ACC112 (cell line): ENCODE results near the gene RBM14.

Source experiments
- H2AFZ ChIP-seq: fragments of 200-600 bp; sonication (generic); one replicate; pipeline ENCODE4 v1.6.0; 2017; ENCODE audit warnings: antibody characterized with exemption, low read length; ENCODE audit not compliant: unreplicated experiment
- H3K27ac ChIP-seq: fragments of 200-600 bp; sonication (generic); 2 replicates; pipeline ENCODE4 v1.5.1; 2014; ENCODE audit warnings: low read depth, mild to moderate bottlenecking, antibody characterized with exemption, low read length, moderate library complexity
- H3K27me3 ChIP-seq: fragments of 200-600 bp; sonication (generic); 2 replicates; pipeline ENCODE4 v1.6.1; 2014; ENCODE audit warnings: mild to moderate bottlenecking, antibody characterized with exemption, low read length, moderate library complexity, mixed read lengths; ENCODE audit not compliant: insufficient read depth
- H3K36me3 ChIP-seq: fragments of 200-600 bp; sonication (generic); 2 replicates; pipeline ENCODE4 v1.6.1; 2016; ENCODE audit warnings: mild to moderate bottlenecking, antibody characterized with exemption, low read length, moderate library complexity, mixed read lengths; ENCODE audit not compliant: insufficient read depth
- H3K4me1 ChIP-seq: fragments of 200-600 bp; sonication (generic); one replicate; pipeline ENCODE4 v1.6.1; 2016; ENCODE audit warnings: low read length, mixed read lengths; ENCODE audit not compliant: insufficient read depth, unreplicated experiment, control insufficient read depth
- H3K4me3 ChIP-seq: fragments of 200-600 bp; sonication (generic); 2 replicates; pipeline ENCODE4 v1.5.1; 2014; ENCODE audit warnings: mild to moderate bottlenecking, low read depth, low read length
- H3K79me2 ChIP-seq: fragments of 200-600 bp; sonication (generic); one replicate; pipeline ENCODE4 v1.6.0; 2016; ENCODE audit warnings: low read length; ENCODE audit not compliant: control insufficient read depth, unreplicated experiment, insufficient read depth

The RBM14 gene

DNA sequence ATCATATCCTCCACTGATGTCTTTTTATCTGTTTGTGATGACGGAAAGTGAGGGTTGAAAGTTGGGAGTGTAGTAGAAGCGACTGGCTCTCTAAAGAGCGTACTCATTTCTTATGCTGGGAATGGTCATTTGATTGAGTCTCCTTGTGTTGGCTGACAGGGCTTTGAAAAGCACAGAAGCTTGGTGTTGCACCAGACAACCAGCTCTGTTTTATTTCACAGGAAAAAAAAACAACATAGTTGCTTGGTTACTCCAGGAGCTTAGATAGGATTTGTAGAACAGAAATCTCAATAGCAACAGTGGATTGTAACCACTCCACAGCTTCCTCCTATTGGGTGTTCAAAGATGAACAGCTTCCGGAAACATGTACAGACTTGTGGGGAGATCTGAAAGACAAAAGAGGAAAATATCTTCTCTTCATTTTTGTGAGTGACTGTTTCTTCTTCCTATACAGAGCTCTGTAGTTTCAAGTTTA lies 2.7 kb downstream of the RBM14 start:
- Histone ChIP-seq H3K4me1 (peaks cover 17% of the 10 kb centered on the region), H3K36me3 (peaks cover 29% of the 10 kb centered on the region; the same call in 1 of the 2 replicates)

DNA sequence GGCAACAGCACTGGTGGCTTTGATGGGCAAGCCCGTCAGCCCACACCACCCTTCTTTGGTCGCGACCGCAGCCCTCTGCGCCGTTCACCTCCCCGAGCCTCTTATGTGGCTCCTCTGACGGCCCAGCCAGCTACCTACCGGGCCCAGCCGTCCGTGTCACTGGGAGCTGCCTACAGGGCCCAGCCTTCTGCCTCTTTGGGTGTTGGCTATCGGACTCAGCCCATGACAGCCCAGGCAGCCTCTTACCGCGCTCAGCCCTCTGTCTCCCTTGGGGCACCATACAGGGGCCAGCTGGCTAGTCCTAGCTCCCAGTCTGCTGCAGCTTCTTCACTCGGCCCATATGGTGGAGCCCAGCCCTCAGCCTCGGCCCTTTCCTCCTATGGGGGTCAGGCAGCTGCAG lies 8.0 kb downstream of the RBM14 start:
- no peak overlapping the region for H2AFZ ChIP-seq
- no peak overlapping the region for H3K27ac ChIP-seq
- H3K4me1 ChIP-seq, result peaks cover 17% of the 10 kb centered on the region
- H3K36me3 ChIP-seq, result peaks cover 59% of the 10 kb centered on the region
- H3K4me3 ChIP-seq, result no peak overlapping the region
- peaks cover 98% of the 10 kb centered on the region for H3K79me2 ChIP-seq
- no peaks in the 10 kb centered on the region for H3K27me3 ChIP-seq

More for the DNA sequence above, 2.7 kb downstream of the RBM14 start:
- Histone ChIP-seq H2AFZ (no peak overlapping the region), H3K27ac (peak overlapping the region; percentile 48), H3K4me3 (peak overlapping the region; percentile 97), H3K27me3 (no peaks in the 10 kb centered on the region), H3K79me2 (peaks cover 82% of the 10 kb centered on the region)

DNA sequence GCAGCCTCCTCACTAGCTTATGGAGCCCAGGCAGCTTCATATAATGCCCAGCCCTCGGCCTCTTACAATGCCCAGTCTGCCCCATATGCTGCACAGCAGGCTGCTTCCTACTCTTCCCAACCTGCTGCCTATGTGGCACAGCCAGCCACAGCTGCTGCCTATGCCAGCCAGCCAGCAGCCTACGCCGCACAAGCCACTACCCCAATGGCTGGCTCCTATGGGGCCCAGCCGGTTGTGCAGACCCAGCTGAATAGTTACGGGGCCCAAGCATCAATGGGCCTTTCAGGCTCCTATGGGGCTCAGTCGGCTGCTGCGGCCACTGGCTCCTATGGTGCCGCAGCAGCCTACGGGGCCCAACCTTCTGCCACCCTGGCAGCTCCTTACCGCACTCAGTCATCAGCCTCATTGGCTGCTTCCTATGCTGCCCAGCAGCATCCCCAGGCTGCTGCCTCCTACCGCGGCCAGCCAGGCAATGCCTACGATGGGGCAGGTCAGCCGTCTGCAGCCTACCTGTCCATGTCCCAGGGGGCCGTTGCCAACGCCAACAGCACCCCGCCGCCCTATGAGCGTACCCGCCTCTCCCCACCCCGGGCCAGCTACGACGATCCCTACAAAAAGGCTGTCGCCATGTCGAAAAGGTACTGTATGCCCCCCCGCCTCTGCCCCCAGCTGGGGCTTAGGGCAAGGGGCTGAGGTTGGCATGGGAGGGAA lies 8.8 kb downstream of the RBM14 start:
- peaks cover 62% of the 10 kb centered on the region for H3K36me3 ChIP-seq
- H3K27ac ChIP-seq, result no peak overlapping the region
- no peak overlapping the region for H3K4me3 ChIP-seq
- no peak overlapping the region for H2AFZ ChIP-seq
- no peaks in the 10 kb centered on the region for H3K27me3 ChIP-seq
- peaks cover 14% of the 10 kb centered on the region for H3K4me1 ChIP-seq
- H3K79me2 ChIP-seq, result peaks cover 100% of the 10 kb centered on the region

DNA sequence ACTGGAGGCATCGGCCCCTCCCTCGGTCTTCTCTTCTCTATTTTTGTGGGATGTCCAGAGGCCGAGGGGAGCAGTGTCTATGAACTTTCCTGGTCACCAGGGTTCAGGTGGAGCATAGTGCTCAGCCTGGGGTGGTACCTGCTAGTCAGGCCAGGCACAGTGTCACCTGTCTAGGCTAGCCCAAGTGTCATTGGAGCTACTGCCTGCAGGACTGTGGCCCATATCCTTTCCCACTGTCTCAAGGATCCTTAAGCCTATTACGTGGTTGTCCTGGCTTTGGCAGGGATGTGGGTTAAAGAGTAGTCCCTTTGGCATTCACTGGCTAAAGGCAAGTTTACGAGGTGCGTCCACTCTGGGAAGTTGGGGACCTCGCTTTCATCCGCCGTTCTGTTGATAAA lies 9.3 kb downstream of the RBM14 start:
- H3K4me1 ChIP-seq, result peaks cover 14% of the 10 kb centered on the region
- H3K79me2 ChIP-seq, result peaks cover 99% of the 10 kb centered on the region
- H2AFZ ChIP-seq, result no peak overlapping the region
- no peak overlapping the region for H3K27ac ChIP-seq
- no peaks in the 10 kb centered on the region for H3K27me3 ChIP-seq
- H3K4me3 ChIP-seq, result no peak overlapping the region
- H3K36me3 ChIP-seq, result peaks cover 64% of the 10 kb centered on the region

DNA sequence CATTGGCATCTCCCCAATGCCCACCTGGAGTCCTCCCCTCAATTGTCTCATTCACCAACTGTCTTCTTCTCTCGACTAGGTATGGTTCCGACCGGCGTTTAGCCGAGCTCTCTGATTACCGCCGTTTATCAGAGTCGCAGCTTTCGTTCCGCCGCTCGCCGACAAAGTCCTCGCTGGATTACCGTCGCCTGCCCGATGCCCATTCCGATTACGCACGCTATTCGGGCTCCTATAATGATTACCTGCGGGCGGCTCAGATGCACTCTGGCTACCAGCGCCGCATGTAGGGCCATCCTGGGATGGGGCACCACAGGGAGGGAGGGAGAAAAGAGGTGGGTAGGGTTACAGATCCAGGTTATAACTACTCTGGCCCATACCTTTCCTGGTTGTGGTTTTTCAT lies 10.0 kb downstream of the RBM14 start:
- H2AFZ ChIP-seq, result no peak overlapping the region
- H3K79me2 ChIP-seq, result peaks cover 97% of the 10 kb centered on the region
- no peak overlapping the region for H3K27ac ChIP-seq
- H3K4me1 ChIP-seq, result peaks cover 11% of the 10 kb centered on the region
- peaks cover 64% of the 10 kb centered on the region for H3K36me3 ChIP-seq
- H3K27me3 ChIP-seq, result no peaks in the 10 kb centered on the region
- H3K4me3 ChIP-seq, result no peak overlapping the region

DNA sequence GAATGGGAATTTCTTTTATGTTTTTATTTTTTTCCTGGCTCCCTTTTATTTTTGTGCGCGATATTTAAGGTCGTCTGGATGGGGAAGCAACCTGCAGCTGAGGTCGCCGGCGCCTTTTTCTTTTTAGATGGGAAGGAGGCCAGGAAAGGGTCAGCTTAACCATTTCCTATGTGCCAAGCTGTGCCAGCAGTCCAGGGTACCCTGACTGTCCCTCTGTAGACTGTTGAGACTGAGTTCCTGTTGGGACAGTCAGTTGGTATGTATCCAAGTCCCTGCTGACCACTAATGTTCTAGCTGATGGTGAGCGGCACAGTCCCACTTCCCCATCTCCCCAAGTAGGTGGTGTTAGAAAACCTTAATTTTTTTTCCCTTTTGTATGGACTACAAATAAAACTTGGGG lies 10.5 kb downstream of the RBM14 start:
- Histone ChIP-seq H3K4me1 (peaks cover 11% of the 10 kb centered on the region), H3K27ac (no peak overlapping the region), H3K79me2 (peaks cover 97% of the 10 kb centered on the region), H3K36me3 (peaks cover 67% of the 10 kb centered on the region), H2AFZ (no peak overlapping the region), H3K27me3 (no peaks in the 10 kb centered on the region), H3K4me3 (no peak overlapping the region)

DNA sequence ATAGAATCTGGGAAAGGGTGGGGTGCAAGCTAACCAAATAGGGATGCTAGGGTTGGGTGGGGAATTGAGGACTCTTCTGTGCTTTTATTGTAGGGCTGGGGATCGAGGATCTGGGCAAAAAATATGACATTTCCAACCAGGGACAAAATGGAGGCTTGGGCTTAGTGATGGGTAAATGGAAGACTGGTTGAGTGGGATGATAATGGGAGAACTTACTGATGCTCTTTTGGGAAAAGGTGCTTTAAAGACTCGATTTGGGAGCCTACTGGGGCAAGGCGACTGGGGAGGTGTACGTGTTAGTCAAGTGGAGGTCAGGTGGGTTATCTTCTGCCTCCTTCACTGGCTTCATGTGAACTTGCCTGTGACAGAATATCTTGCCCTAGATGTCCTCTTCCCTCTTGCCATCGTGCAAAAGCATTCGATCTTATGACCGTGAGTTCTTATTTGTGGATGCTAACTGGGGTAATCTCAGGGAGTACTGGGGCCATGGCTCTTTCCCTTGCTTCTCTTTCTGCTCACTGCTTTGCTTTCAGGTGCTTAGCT lies 11.7 kb downstream of the RBM14 start:
- no peak overlapping the region for H2AFZ ChIP-seq
- no peaks in the 10 kb centered on the region for H3K27me3 ChIP-seq
- no peak overlapping the region for H3K27ac ChIP-seq
- H3K79me2 ChIP-seq, result peaks cover 96% of the 10 kb centered on the region
- peaks cover 63% of the 10 kb centered on the region for H3K36me3 ChIP-seq
- peaks cover 4% of the 10 kb centered on the region for H3K4me1 ChIP-seq
- no peak overlapping the region for H3K4me3 ChIP-seq

DNA sequence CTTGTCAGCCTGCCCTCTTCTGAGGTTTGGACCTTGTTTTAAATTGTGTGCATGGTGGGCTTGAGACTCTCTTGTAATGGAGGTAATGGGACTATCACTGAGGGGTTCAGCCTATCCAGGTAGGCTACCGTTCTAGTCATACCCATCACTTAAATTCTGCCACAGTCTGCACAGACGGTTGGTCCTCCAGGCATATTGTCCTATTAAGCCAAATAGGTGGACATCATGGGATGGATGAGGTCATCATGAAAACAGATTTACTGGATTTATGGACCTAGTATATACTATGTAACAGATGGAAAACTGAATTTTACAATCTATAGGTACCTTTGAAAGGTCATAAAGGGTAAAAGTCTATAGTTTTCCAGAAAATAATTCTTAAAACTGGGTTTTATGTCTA lies 12.9 kb downstream of the RBM14 start:
- Histone ChIP-seq H3K4me3 (no peak overlapping the region), H3K79me2 (peaks cover 92% of the 10 kb centered on the region), H3K4me1 (no peaks in the 10 kb centered on the region), H3K27ac (no peak overlapping the region), H2AFZ (no peak overlapping the region), H3K27me3 (no peaks in the 10 kb centered on the region), H3K36me3 (peaks cover 52% of the 10 kb centered on the region)

DNA sequence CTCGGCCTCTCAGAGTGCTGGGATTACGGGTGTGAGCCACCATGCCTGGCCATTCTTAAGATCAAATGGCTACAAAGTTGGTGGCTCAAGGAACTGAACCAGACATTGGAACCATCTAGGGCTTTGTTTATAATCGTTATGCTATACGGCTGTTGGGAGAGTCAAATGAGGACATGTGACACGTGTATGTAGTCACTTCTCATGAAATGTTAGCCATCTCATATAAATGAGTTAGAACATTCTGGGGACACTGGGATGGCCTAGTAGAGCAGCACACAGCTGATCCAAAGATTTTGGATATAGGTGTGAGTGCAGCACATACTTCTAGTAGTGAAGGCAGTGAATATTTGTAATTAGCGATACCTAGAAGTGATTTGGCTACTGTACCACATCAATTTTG lies 15.5 kb downstream of the RBM14 start:
- H3K4me1 ChIP-seq, result no peaks in the 10 kb centered on the region
- peaks cover 40% of the 10 kb centered on the region for H3K36me3 ChIP-seq
- no peaks in the 10 kb centered on the region for H3K27me3 ChIP-seq
- peaks cover 85% of the 10 kb centered on the region for H3K79me2 ChIP-seq
- no peak overlapping the region for H3K4me3 ChIP-seq
- no peak overlapping the region for H2AFZ ChIP-seq
- H3K27ac ChIP-seq, result no peak overlapping the region

DNA sequence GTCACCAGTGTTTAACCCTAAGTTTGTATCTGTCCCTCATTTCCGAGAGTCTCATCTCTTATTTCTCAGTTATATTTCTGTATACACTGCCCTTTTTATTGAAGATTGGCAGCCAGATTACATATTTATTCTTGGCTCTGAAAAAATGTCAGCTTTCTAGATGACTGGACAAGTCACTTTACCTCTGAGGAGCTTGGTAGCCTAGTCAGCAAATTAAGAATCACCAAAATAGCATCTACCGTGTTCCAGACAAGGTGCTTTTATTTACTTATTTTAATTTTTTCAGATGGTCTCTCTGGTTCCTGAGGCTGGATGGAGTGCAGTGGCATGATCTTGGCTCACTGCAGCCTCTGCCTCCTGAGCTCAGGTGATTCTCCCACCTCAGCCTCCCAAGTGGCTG lies 16.5 kb downstream of the RBM14 start:
- Histone ChIP-seq H2AFZ (no peak overlapping the region), H3K79me2 (peaks cover 74% of the 10 kb centered on the region), H3K36me3 (peaks cover 31% of the 10 kb centered on the region), H3K4me1 (peaks cover 6% of the 10 kb centered on the region), H3K27ac (no peak overlapping the region), H3K27me3 (no peaks in the 10 kb centered on the region), H3K4me3 (no peak overlapping the region)

DNA sequence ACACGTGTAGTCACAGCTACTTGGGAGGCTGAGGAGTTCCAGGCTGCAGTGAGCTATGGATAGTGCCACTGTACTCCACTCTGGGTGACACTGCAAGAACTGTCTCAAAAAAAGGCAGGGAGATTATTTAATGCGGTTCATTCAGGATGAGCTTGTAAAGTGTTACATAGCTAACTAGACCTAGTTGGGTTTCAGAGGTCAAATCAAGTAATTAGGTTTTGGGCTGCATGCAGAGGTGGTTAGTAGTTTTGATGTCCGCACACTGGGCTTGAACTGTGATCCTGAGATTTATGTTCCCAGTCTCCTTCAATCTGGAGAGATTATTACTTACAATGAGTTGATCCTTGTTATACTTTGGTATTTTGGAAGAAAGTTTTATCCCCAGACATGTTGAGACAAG lies 20.0 kb downstream of the RBM14 start:
- no peak overlapping the region for H2AFZ ChIP-seq
- no peaks in the 10 kb centered on the region for H3K27me3 ChIP-seq
- H3K27ac ChIP-seq, result peak overlapping the region; percentile 6; the same call in 1 of the 2 replicates
- H3K4me3 ChIP-seq, result no peak overlapping the region
- peaks cover 23% of the 10 kb centered on the region for H3K4me1 ChIP-seq
- H3K36me3 ChIP-seq, result peaks cover 21% of the 10 kb centered on the region
- H3K79me2 ChIP-seq, result peaks cover 72% of the 10 kb centered on the region
